Epithelial cell of proximal tubule (primary cell): ENCODE measurements around the gene SIRT5. TPM values are rescaled to one million over a fixed set of nuclear protein-coding genes. Genes with fewer than 3 reads are reported as not detected.

ENCODE experiments used
- DNase-seq: peaks from one replicate; pipeline ENCODE4 v3.0.0-alpha.2; 2011; ENCODE audit warnings: low read depth
- H3K4me3 ChIP-seq: 2 replicates; pipeline ENCODE4 v1.5.1; 2011; ENCODE audit warnings: low read depth, mild to moderate bottlenecking, low read length
- CTCF ChIP-seq: conservative IDR thresholded peaks from 2 replicates; pipeline ENCODE4 v1.5.1; 2012; ENCODE audit warnings: low read depth, mild to moderate bottlenecking, low read length
- total RNA-seq: library from RNA; depleted of rRNA; stranded (reverse); fragments of >200 nt; gene quantifications from 2 replicates; pipeline ENCODE4 v1.2.3, GENCODE V29; 2015

The SIRT5 gene
- total RNA-seq, 1 donor from 2014 or later = 4.6 TPM

DNA sequence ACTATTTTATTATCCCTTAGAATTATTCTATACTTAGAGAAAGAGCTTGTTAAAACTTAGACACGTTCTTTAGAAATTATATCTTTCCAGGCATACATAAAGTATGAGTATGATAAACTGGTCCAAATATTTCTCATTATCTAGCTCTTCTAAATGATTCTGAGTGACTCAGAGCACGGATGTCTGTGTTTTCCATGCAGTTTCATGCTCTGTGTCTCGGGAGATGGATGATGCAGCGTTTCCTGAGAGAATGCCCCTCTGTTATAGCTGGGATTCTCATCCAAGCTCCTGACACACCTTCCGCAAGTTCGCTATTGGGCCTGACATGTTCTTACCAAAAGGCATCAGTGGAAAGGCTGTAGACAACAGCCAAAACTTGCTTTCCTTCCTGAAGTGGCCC, 19.3 kb downstream of the SIRT5 start:
- DNase-seq = no peak
- no peak overlapping the region for H3K4me3 ChIP-seq
- no peak for TF ChIP-seq CTCF

DNA sequence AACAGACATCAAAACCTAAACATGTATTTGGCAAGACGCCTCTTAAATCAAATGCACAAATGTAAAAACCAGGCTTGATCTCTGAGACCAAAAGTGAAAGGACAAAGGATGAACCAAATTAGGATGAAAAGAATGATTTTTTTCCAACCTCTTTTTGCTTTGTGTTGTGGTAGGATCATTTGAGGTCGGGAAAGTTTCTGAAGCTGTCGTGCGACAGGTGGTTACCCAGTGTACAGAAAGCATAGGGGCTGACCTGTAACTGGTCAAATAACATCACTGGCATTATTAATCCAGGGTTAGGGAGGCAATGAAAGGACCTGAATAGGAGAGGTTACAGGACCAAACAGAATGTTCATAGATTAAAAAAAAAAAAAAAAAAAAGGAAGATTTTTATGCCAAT, 22.7 kb downstream of the SIRT5 start:
- DNase-seq = no peak
- H3K4me3 ChIP-seq = no peak overlapping the region
- TF ChIP-seq CTCF = no peak

- no peak for TF ChIP-seq CTCF
Measured at GRCh38 chr6:13600036-13600435, 25.6 kb downstream of the SIRT5 start.

DNA sequence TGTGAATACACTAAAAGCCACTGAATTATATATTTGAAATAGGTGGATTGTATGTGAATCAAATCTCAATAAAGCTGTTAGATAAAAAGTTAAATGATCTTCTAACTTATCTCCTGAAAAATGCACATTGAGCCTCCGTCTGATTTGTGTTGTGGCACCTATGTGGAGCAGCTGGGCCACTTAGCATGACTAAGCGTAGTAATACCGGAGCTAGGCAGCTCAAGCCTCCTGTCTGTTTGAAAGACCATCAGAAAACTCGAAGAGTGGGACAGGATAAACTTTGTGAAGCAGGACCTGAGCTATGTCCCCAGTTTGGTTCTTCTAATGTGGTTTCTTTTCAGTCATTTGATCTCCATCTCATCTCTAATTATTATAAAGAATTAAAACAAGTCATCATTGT, 29.7 kb downstream of the SIRT5 start:
- TF ChIP-seq CTCF = no peak
- no peak for DNase-seq

More at GRCh38 chr6:13600036-13600435, 25.6 kb downstream of the SIRT5 start:
- no peak for DNase-seq
- no peak overlapping the region for H3K4me3 ChIP-seq

DNA sequence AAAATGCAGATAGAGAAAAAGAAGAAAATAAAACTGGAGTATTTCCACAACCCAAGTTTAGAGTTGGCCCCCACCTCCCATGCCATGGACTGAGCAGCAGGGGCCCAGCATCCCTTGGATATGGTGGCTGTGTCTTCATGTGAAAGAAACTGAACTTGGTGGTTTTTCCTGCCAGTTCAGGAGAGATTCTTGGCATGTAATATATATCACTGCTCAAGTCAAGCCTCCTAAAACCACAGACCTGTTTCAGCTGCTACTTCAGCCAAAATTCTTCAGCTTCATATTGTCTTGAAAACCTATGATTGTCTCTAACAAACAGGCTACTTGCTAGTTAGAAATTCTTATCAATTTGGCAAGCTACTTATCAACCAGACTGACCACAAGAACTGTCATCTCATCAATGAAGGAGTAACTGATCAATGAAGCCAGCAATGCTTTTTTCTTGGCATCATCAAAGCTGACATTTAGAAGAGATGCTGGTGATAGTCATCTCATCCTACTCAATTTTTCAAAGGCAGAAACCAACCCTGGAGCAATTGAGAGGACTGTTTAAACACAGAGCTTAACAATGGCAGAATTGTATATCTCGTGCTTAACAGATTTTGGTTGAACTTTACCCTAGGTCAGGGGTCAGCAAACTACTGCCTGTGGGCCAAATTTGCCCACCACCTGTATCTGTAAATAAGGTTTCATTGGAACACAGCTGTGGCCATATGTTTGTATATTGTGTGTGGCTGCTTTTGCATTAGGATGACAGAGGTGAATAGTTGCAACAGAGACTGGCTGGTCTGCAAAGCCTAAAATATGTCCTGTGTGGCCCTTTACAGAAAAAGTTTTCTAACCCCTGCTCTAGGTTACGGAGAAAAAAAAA, 30.4 kb downstream of the SIRT5 start:
- no peak for DNase-seq
- no peak overlapping the region for H3K4me3 ChIP-seq
- TF ChIP-seq CTCF = no peak

More for the DNA sequence above, 29.7 kb downstream of the SIRT5 start:
- H3K4me3 ChIP-seq = no peak overlapping the region

DNA sequence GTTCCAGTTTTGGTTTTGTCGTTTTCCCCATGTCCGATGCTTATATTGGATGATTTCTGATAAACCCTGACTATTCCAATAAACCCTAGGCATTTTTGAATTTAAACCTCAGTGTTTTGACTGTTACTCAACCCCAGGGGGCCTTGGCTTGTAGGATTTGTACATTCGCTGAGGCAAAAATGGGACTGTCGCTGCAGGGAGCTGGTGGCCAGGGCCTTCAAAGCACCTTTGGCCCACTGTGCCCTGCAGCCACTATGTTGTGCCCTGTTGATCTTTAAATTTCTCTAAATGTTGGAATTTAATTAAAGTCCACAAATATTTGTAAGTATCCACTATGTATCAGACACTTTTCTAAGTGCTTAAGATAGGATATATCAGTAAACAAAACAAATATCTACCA, 31.2 kb downstream of the SIRT5 start:
- DNase-seq = no peak
- TF ChIP-seq CTCF = no peak
- H3K4me3 ChIP-seq = no peak overlapping the region

- DNase-seq = no peak
- no peak overlapping the region for H3K4me3 ChIP-seq
- no peak for TF ChIP-seq CTCF
Measured at GRCh38 chr6:13611715-13612114, 37.3 kb downstream of the SIRT5 start.
